Midbrain (tissue), 1 donor: ENCODE data around the gene VIPR2.
"Not testable (repeated sequence)": the region's sequence is repeated elsewhere in the genome, so short reads cannot be mapped to it uniquely, and the experiment has no call there.

ENCODE experiments used
- DNase-seq: peaks from one replicate; lab custom pipeline; 2025; lab: John Stamatoyannopoulos, UW

VIPR2 gene

DNA sequence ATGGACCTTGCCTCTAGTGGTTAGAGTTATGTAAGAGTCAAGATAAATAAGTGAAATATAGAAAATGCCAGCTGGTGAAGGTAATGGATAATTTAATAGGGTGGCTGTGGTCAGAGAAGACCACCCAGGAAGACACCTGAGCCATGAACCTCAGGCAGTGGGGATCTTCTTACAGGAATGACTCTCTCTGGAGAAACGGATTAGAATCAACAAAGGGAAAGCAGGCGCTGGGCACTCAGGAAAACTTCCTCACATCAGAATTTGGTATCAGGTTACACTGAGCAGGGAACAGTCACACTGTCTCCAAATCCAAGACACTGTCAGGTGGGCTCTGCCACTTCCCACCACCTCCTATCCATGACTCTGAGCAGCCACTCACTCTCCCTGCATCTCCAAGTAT, 155.7 kb downstream of the VIPR2 start:
- DNase-seq, result no peak

DNA sequence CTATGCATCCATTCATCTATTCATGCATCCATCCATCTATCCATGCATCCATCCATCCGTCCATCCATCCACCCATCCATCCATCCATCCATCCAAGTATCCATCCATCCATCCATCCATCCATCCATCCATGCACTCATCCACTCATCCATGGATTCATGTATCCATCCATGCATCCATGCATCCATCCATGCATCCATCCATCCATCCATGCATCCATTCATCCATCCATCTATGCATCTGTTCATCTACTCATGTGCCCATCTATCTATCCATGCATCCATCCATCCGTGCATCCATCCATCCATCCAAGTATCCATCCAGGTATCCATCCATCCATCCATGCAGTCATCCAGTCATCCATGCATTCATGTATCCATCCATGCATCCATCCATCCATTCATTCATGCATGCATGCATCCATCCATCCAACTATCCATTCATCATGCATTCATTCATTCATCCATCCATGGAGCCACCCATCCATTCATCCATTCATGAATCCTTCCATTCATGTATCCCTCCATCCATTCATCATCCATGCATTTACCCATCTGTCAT, 156.3 kb downstream of the VIPR2 start:
- no peak for DNase-seq

DNA sequence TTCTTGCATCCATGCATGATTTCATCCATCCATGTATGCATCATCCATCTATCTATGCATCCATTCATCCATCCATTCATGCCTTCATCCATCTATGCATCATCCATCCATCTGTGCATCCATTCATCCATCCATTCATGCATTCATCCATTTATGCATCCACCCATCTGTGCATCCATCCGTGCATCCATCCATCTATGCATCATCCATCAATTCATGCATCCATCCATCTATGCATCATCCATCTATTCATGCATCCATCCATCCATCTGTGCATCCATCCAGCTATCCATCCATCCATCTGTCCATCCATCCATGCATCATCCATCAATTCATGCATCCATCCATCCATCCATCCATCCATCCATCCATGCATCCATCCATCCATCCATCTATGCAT, 157.0 kb downstream of the VIPR2 start:
- DNase-seq, result no peak

DNA sequence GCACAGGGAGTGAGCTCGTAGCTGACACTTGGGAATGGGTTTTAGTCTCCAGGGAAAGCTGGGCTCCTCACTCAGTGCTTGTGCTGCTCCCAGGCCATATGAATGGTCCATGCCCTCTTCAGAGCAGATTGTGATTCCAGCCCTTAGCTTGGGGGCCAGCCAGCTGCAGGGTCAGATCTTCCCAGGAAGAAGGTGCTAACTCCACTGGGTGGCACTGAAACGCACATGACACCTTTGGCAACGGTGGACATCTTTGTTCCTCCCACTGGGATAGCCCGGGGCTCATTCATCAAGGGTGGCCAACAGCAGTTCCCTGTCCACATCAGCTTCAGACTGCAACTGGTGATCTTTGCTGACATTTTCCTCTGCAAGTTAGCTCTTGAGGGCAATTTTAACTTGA, 159.1 kb downstream of the VIPR2 start:
- no peak for DNase-seq

DNA sequence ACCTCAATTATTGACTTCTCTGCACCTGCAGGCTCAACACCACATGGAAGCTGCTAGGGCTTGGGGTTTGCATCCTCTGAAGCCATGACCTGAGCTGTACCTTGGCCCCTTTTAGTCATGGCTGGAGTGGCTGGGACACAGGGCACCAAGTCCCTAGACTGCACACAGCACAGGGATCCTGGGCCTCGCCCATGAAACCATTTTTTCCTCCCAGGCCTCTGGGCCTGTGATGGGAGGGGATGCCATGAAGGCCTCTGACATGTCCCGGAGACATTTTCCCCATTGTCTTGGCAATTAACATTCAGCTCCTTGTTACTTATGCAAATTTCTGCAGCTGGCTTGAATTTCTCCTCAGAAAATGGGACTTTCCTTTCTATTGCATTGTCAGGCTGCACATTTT, 160.7 kb downstream of the VIPR2 start:
- not testable (repeated sequence) for DNase-seq

DNA sequence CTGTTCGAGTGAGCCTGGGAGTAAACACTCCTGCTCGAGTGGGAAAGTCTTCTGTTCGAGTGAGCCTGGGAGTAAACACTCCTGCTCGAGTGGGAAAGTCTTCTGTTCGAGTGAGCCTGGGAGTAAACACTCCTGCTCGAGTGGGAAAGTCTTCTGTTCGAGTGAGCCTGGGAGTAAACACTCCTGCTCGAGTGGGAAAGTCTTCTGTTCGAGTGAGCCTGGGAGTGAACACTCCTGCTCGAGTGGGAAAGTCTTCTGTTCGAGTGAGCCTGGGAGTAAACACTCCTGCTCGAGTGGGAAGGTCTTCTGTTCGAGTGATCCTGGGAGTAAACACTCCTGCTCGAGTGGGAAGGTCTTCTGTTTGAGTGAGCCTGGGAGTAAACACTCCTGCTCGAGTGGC, 162.6 kb downstream of the VIPR2 start:
- DNase-seq, result not testable (repeated sequence)

DNA sequence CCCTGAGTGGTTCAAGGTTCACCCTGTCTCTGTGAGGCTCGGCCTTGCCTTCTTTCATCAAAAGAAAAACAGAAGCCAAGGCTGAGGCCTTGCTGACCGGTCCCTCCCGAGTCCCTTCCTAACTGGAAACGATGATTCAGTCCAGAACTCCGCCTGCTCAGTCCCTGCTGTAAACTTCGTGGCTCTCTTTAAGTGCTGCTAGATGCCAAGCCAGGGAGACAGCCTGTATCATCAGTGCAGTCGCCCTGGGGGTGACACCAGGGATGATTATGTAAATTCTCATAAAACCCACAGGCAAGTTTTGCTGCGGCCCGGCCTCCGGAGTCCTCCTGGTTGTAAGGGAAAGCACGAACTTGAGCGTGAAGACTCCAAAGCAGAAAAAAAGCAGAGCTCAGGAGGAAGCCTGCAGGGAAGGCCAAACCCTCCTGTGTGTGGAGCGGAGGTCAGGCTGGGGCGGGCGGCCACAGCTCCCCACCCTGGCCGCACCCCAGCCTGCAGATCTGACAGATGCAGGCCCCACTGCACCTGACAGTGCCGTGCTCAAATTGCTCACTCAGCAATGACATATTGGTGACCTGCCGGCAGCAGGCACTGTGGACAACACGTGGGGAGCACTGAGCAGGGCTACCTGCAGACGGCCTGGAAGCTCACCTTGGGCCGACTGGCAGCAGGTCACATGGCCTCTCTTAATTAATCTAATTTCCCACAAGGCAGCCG, 164.9 kb downstream of the VIPR2 start:
- DNase-seq, result no peak

DNA sequence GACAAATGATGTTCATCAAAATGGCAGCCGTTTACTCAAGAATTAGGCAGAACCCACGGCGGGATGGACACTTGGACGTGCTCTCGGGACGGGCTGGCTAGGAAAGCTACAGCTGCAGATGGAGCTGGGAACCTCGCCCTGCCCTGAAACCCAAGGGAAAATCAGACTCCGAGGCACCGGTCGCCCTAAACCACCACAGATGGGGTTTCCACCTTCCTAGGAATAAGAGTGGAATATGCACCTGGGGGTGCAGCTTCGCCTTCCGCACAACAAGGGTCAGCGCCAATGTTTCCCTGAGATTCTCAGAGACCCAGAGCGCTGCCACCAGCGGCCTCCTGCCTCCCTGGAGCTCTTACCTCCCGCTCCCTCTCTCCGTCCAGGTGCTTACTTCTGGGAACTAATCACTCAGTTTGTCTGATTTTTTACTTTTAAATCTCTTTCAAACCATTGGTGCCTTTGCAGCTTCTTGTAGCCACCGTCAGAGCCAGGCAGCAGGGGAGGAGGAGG, 165.6 kb downstream of the VIPR2 start:
- DNase-seq, result no peak
